K562 (cell line): ENCODE data around the gene SLC39A3. TPM values are rescaled to one million over a fixed set of nuclear protein-coding genes. Genes with fewer than 3 reads are reported as not detected.

ENCODE experiments used
- ARID3A ChIP-seq: IDR thresholded peaks from 2 replicates; pipeline ENCODE4 v1.6.1; 2012; ENCODE audit warnings: low read depth, low read length, improper control_type of control experiment, borderline replicate concordance
- E2F3 ChIP-seq: fragments of 250-450 bp; sonication (Bioruptor Pico); IDR thresholded peaks from 2 replicates; pipeline ENCODE4 v1.4.0; 2020; ENCODE audit warnings: mild to moderate bottlenecking
- ETV6 ChIP-seq, 3 experiments: fragments of 150-350 bp in 1 of 3; sonication (generic) in 1 of 3; formaldehyde crosslinking in 1 of 3; IDR thresholded peaks; 2 replicates each; pipeline versions ENCODE4 v1.6.1 to v1.8.0; 2014 to 2022; ENCODE audit warnings: borderline replicate concordance in 2 of 3, low read depth in 2 of 3, antibody characterized with exemption in 1 of 3, low read length in 1 of 3, mild to moderate bottlenecking in 1 of 3, missing genetic modification reagents in 1 of 3
- FOXM1 ChIP-seq, 2 experiments: fragments of 450-650 bp in 1 of 2; sonication (generic) in 1 of 2; formaldehyde crosslinking in 1 of 2; IDR thresholded peaks; 2 replicates each; pipeline versions ENCODE4 v1.6.1 to v1.9.0; 2017 to 2022; ENCODE audit warnings: low read depth in 2 of 2, mild to moderate bottlenecking in 2 of 2, missing genetic modification reagents in 1 of 2, moderate library complexity in 1 of 2
- POLR2G ChIP-seq: fragments of 200-400 bp; formaldehyde crosslinking; IDR thresholded peaks from 2 replicates; pipeline ENCODE4 v1.6.1; 2017; ENCODE audit warnings: low read depth, mild to moderate bottlenecking, antibody characterized with exemption, low read length, moderate library complexity
- PRPF4 ChIP-seq: fragments of 200-400 bp; formaldehyde crosslinking; IDR thresholded peaks from one replicate; pipeline ENCODE4 v1.6.1; 2017; ENCODE audit warnings: low read length, low read depth, mild to moderate bottlenecking; ENCODE audit not compliant: insufficient read depth, poor library complexity, severe bottlenecking
- PURB ChIP-seq: sonication (generic); formaldehyde crosslinking; IDR thresholded peaks from 2 replicates; pipeline ENCODE4 v1.9.0; 2021; ENCODE audit warnings: low read depth, mild to moderate bottlenecking, missing genetic modification reagents
- SMARCA4 ChIP-seq: fragments of 450-650 bp; IDR thresholded peaks from 2 replicates; pipeline ENCODE4 v1.6.1; 2016
- ZNF197 ChIP-seq: fragments of 200-800 bp; sonication (Bioruptor generic); IDR thresholded peaks from 2 replicates; pipeline ENCODE4 v1.6.1; 2016; ENCODE audit warnings: low read depth, missing genetic modification characterization, missing compliant biosample characterization
- ZSCAN32 ChIP-seq: fragments of 450-650 bp; formaldehyde crosslinking; IDR thresholded peaks from 2 replicates; pipeline ENCODE4 v1.4.0; 2020; ENCODE audit warnings: mild to moderate bottlenecking, moderate library complexity
- polyA plus RNA-seq, 8 experiments: library from polyadenylated mRNA; depleted of rRNA in 4 of 8; stranded (reverse) in 5 of 8; unstranded in 3 of 8; fragments of >200 nt; fragmentation: Nextera tagmentation in 2 of 8; fragmentation: Illumina TruSeq in 1 of 8; extraction: Ambion mirVana in 2 of 8; extraction: Trizol in 1 of 8; gene quantifications; 2 replicates each; pipeline versions ENCODE4 v1.2.1 to v1.2.3, GENCODE V29; 2011 to 2014; ENCODE audit warnings: inconsistent platforms in 1 of 8, missing spikeins in 1 of 8
- total RNA-seq, 7 experiments: library from RNA; depleted of rRNA in 6 of 7; stranded (reverse); fragments of >200 nt in 6 of 7; fragmentation: Illumina TruSeq in 2 of 7; extraction: Trizol in 2 of 7; gene quantifications; 2 replicates each; pipeline versions ENCODE4 v1.2.1 to v1.2.3, GENCODE V29; 2011 to 2021; ENCODE audit warnings: low replicate concordance in 1 of 7

The SLC39A3 gene
- total and polyA plus RNA-seq, 9 of the 15 experiments (the other 6 are each of a cell fraction or from before 2014, with no cell fraction given), result 2.3 to 215 (median 127) TPM

DNA sequence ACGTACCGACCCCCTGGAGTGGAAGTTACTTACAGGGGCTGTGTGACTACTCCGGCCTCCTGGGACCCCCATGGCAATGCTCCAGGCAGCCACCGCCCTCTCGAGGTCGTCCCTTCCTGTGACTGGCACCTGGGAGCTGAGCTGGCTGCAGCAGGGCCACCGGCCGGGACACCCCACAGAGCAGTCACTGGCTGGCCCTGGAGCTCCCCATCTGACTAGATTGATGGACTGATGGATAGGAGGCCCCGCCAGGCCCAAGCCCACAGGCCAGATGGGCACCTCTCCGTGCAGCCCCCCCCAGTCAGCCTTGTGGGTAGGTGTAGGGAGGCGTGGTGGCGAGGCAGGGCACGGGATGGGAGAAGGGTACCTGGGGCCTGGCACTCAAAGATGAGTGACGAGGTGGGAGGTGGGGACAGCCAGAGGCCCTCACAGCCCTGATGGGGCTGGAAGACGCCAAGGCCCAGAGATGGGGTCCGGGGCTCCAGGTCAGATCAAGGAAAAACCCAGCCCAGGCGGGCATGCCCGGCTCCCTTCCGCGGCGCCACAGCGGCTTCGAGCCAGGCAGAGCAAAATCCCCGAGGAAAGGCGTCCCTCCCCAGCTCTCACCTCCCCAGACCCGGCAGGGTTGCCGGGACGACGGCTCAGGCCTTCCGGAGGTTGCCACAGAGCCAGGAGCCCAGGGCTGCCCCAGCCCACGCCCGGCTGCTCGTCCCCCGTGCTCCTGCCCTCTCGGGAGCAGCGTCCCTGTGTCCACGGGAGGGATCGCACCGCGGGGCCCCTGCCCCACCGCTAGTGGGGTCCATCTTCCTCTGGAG lies 8.4 kb downstream of the SLC39A3 start (continued):
- TF ChIP-seq ARID3A (no peak), ZSCAN32 (no peak), PURB (CRISPR knock-in tag) (no peak), PRPF4 (no peak), FOXM1 (IDR thresholded peaks at IDR 0.05; ENCODE audit: low read depth) (no peak), FOXM1 (CRISPR knock-in tag; IDR thresholded peaks at IDR 0.05; ENCODE audit: low read depth) (no peak), ZNF197 (CRISPR knock-in tag) (no peak), ETV6 (IDR thresholded peaks at IDR 0.05; ENCODE audit: borderline replicate concordance in 1 of 2, low read depth in 2 of 2, low read length in 1 of 2) (no peak), ETV6 (CRISPR knock-in tag; IDR thresholded peaks at IDR 0.05; ENCODE audit: borderline replicate concordance) (no peak), SMARCA4 (no peak), POLR2G (peak; percentile 82), E2F3 (CRISPR knock-in tag) (no peak)
